HuH-7.5 (cell line): Measurements from ENCODE around the gene ADCY10.
"Not testable (repeated sequence)": the region's sequence is repeated elsewhere in the genome, so short reads cannot be mapped to it uniquely, and the experiment has no call there.

Experiments
- DNase-seq: peaks from one replicate; pipeline ENCODE4 v3.0.0; 2011; ENCODE audit warnings: low spot score

ADCY10 gene

GRCh38 chr1:167812972-167813371 lies 101.0 kb downstream of the ADCY10 start:
- no peak for DNase-seq

- no peak for DNase-seq
Measured at GRCh38 chr1:167808690-167809089, 105.2 kb downstream of the ADCY10 start.

- no peak for DNase-seq
Measured at GRCh38 chr1:167808104-167808503, 105.8 kb downstream of the ADCY10 start.

- not testable (repeated sequence) for DNase-seq
Measured at GRCh38 chr1:167806676-167807075, 107.3 kb downstream of the ADCY10 start.

GRCh38 chr1:167806235-167806634 lies 107.7 kb downstream of the ADCY10 start:
- DNase-seq = not testable (repeated sequence)

- DNase-seq = no peak
Measured at GRCh38 chr1:167805041-167805556, 108.8 kb downstream of the ADCY10 start.

GRCh38 chr1:167803358-167804207 lies 110.4 kb downstream of the ADCY10 start:
- DNase-seq = peak; percentile 78

- no peak for DNase-seq
Measured at GRCh38 chr1:167802235-167802634, 111.7 kb downstream of the ADCY10 start.

GRCh38 chr1:167800251-167800650 lies 113.7 kb downstream of the ADCY10 start:
- no peak for DNase-seq

GRCh38 chr1:167799747-167800146 lies 114.2 kb downstream of the ADCY10 start:
- DNase-seq = no peak

GRCh38 chr1:167798952-167799351 lies 115.0 kb downstream of the ADCY10 start:
- DNase-seq = no peak

GRCh38 chr1:167797015-167797414 lies 116.9 kb downstream of the ADCY10 start:
- DNase-seq = no peak

- DNase-seq = no peak
Measured at GRCh38 chr1:167795810-167796740, 117.9 kb downstream of the ADCY10 start.

GRCh38 chr1:167794043-167794442 lies 119.9 kb downstream of the ADCY10 start:
- no peak for DNase-seq

- no peak for DNase-seq
Measured at GRCh38 chr1:167792188-167792565, 121.8 kb downstream of the ADCY10 start.

- DNase-seq = no peak
Measured at GRCh38 chr1:167791281-167792187, 122.4 kb downstream of the ADCY10 start.

- no peak for DNase-seq
Measured at GRCh38 chr1:167790117-167790516, 123.8 kb downstream of the ADCY10 start.

GRCh38 chr1:167789501-167789900 lies 124.4 kb downstream of the ADCY10 start:
- DNase-seq = no peak

- no peak for DNase-seq
Measured at GRCh38 chr1:167786502-167786901, 127.4 kb downstream of the ADCY10 start.

- DNase-seq = no peak
Measured at GRCh38 chr1:167784876-167785550, 128.9 kb downstream of the ADCY10 start.

- no peak for DNase-seq
Measured at GRCh38 chr1:167782946-167783345, 131.0 kb downstream of the ADCY10 start.
